Activated naive CD4-positive, alpha-beta T cell treated with anti-CD3 and anti-CD28 coated beads for 36 hours (primary cell): Measurements from ENCODE around the gene EDC3. TPM values are rescaled to one million over a fixed set of nuclear protein-coding genes. Genes with fewer than 3 reads are reported as not detected.

Experiments
- CTCF ChIA-PET: fragments of 350-600 bp; sonication (Branson Sonifier 250); formaldehyde crosslinking; loops from one replicate; lab custom pipeline; 2021; ENCODE audit warnings: antibody characterized with exemption; lab: Charles Lee
- DNase-seq: peaks from one replicate; pipeline ENCODE4 v3.0.0-alpha.2; 2020
- H3K27ac Mint-ChIP-seq: one replicate; pipeline ENCODE4 v1.8.0; 2021; ENCODE audit warnings: mild to moderate bottlenecking, mixed read lengths
- H3K27me3 Mint-ChIP-seq: one replicate; pipeline ENCODE4 v1.8.0; 2021; ENCODE audit warnings: low read depth, mixed read lengths
- H3K36me3 Mint-ChIP-seq: one replicate; pipeline ENCODE4 v1.8.0; 2021; ENCODE audit warnings: low read depth, mixed read lengths
- H3K4me1 Mint-ChIP-seq: one replicate; pipeline ENCODE4 v1.8.0; 2021; ENCODE audit warnings: low read depth, mixed read lengths
- H3K4me3 Mint-ChIP-seq: one replicate; pipeline ENCODE4 v1.8.0; 2021; ENCODE audit warnings: mild to moderate bottlenecking, moderate library complexity, mixed read lengths
- H3K9me3 Mint-ChIP-seq: one replicate; pipeline ENCODE4 v1.8.0; 2021; ENCODE audit warnings: mixed read lengths
- intact Hi-C: fragments of 100-400 bp; cut with micrococcal nuclease; formaldehyde crosslinking; loops from one replicate; pipeline ENCODE4 v1.15.1; 2023
- total RNA-seq, 2 experiments: library from RNA; stranded (reverse); gene quantifications; one replicate each; pipeline ENCODE4 v1.2.3, GENCODE V29; 2021

Gene EDC3
- total RNA-seq, 2 experiments from 2014 or later: 33.8 to 37.8 TPM

DNA sequence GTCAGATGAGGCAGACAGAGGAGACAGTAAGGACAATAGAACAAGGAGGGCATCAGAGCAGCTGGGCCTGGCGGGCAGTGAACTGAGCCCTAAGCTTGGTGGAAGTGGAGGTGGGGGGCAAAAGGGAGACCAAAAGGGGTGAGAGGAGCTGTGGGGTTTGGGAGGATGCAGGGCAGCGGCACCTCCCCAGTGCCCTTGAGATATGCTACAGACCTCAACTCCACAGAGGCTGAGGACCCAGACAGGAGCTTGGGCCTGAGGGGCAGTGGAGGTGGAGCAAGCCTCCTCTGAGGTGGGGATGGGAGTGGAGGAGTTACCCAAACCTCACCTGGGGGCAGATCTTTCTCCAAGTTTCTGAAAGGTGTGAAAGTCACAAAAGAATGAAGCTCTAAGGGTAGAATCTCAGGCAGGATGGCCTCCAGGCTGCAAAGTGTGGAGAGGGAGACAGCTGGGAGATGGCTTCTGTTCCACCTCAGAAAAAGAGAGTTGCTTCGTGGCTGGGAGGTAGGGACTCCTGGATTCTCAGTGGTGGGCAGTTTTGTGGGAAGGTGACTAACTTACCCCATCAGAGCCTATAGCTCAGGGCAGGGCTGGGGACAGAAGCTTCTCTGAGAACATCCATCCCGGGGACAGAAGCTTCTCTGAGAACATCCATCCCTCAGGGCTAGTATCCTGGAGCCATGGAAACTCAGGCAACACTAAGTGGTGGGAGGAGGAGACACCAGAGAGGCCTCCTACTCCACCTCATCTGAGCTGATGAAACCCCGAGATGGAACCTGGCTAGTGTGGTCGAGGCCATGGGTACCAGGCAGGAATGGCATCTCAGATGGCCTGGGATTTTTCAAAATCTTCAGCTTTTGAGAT, 82.5 kb downstream of the EDC3 start:
- Mint-ChIP-seq H3K4me1 (peaks cover 20% of the 10 kb centered on the region), H3K9me3 (no peaks in the 10 kb centered on the region), H3K4me3 (peak overlapping the region; percentile 1), H3K27ac (no peak overlapping the region), H3K36me3 (no peaks in the 10 kb centered on the region), H3K27me3 (no peaks in the 10 kb centered on the region)
- CTCF ChIA-PET: interaction anchor here (0.6 to 1.5 kb wide), 5 partner anchors 19 to 564 kb away, joined by 3 to 6 read pairs (median 5); no protein-coding TSS in a partner anchor
- intact Hi-C loops: no loop called here
- no peak for DNase-seq

DNA sequence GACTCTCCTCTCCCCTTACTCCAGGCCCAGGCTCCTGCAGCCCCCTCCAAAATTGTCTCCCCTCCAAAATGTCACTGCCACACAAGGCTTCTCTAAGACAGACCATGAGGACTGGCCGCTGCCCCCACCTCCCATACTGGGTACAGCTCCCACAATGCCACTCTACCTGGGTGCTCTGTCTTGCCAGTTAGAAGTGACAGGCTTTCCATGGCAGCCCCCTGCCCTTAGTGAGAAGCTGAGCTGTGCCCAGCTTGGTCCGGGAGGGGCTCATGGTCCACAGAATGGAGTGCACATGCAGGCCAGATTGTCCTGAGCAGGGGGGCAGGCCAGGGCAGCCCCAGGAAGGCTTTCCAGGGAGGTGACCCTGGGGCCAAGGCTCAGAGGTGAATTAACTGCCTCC, 83.1 kb downstream of the EDC3 start:
- intact Hi-C loops: no loop called here
- H3K4me1 Mint-ChIP-seq: peaks cover 13% of the 10 kb centered on the region
- H3K36me3 Mint-ChIP-seq: no peaks in the 10 kb centered on the region
- H3K27ac Mint-ChIP-seq: no peak overlapping the region
- CTCF ChIA-PET: interaction anchor here (0.6 to 1.5 kb wide), 3 partner anchors 70 to 228 kb away, joined by 3 to 5 read pairs (median 3); no protein-coding TSS in a partner anchor
- H3K9me3 Mint-ChIP-seq: no peaks in the 10 kb centered on the region
- H3K4me3 Mint-ChIP-seq: peak overlapping the region; percentile 1
- no peaks in the 10 kb centered on the region for H3K27me3 Mint-ChIP-seq
- no peak for DNase-seq

DNA sequence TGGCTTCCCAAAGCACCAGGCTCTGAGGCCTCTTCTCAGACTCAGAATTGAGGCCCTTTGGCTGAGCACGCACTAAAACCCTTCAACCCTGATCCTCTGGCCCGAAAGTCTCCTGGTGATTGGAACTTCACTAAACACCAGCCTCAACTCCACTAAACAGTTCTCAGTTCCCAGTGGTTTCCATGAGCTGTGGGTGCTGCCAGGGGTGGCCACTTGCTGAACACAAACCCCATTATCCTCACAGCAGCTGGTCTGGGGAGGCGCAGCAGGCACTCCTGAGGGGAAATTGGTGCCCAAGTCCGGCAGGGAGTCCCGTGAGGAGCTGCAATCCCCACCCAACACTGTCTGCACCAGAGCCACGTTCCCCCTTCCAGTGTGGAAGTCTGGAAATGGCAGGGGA, 84.0 kb downstream of the EDC3 start:
- H3K4me1 Mint-ChIP-seq: peaks cover 5% of the 10 kb centered on the region
- H3K27me3 Mint-ChIP-seq: no peaks in the 10 kb centered on the region

DNA sequence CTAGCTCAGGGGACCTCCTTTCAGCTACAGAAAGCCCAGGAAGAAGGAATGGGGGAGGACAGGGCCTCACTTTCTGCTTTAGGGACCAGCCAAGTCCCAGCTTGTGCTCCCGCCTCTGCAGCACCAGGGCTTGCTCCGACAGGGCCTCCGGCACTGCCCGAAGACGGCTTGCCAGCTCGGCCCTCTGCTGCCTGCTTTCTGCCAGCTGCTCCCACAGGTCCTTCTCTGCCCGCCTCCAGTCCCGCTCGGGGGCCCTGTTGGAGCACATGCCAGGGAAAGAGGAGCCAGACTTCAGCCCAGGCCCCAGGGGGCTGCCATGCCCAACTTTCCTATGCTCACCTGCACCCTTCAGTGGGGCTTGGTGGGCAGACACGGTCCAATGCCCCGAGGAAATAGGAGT, 84.5 kb downstream of the EDC3 start:
- CTCF ChIA-PET: interaction anchor here (0.8 to 1.2 kb wide), 3 partner anchors 63 to 239 kb away, joined by 3 read pairs; no protein-coding TSS in a partner anchor
- Mint-ChIP-seq H3K27me3 (no peaks in the 10 kb centered on the region), H3K9me3 (no peaks in the 10 kb centered on the region), H3K4me1 (peaks cover under 1% of the 10 kb centered on the region), H3K36me3 (no peaks in the 10 kb centered on the region), H3K27ac (no peak overlapping the region), H3K4me3 (no peak overlapping the region)
- intact Hi-C loops: no loop called here
- DNase-seq: no peak

More for the DNA sequence above, 84.0 kb downstream of the EDC3 start:
- no peaks in the 10 kb centered on the region for H3K9me3 Mint-ChIP-seq
- H3K27ac Mint-ChIP-seq: no peak overlapping the region
- DNase-seq: no peak
- CTCF ChIA-PET: interaction anchor here (0.8 to 1.5 kb wide), 4 partner anchors 64 to 236 kb away, joined by 3 to 5 read pairs (median 3); no protein-coding TSS in a partner anchor
- no peak overlapping the region for H3K4me3 Mint-ChIP-seq
- intact Hi-C loops: no loop called here
- H3K36me3 Mint-ChIP-seq: no peaks in the 10 kb centered on the region

DNA sequence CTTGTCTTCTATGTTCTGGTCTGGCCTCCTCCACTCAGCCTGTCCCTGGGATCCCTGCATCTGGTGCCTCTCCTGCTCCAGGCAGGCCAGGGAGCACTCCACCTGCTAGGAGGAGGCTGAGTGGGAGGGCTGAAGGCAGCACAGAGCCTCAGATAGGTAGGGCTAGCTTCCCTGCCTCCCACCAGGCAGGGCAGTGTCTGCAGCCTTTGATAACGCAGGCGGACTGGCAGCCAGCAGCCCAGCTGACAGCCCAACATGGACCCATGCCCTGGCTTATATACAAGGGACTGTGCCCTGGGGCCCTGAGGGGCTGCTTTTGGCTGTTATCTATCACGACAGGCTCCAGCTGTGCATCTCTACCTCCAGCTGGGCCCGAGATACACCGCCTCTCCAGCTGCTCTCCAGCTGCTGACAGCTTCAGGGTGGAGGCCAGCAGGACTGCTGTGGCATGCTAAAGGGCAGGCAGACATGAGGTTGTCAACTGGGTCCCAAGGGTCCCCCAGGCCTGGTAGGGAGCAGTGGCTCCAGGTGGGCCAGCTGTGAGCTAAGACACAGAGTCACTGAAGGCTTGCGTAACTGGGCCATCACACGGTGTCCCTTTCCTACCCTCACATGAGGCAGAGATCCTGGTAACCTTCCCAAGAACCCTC, 85.4 kb downstream of the EDC3 start:
- Mint-ChIP-seq H3K4me1 (no peaks in the 10 kb centered on the region), H3K4me3 (no peak overlapping the region), H3K27me3 (no peaks in the 10 kb centered on the region), H3K36me3 (no peaks in the 10 kb centered on the region), H3K27ac (no peak overlapping the region), H3K9me3 (no peaks in the 10 kb centered on the region)
- CTCF ChIA-PET: interaction anchor here (0.8 to 1.1 kb wide), 2 partner anchors 62 to 238 kb away, joined by 3 read pairs; no protein-coding TSS in a partner anchor
- no peak for DNase-seq
- intact Hi-C loops: no loop called here

DNA sequence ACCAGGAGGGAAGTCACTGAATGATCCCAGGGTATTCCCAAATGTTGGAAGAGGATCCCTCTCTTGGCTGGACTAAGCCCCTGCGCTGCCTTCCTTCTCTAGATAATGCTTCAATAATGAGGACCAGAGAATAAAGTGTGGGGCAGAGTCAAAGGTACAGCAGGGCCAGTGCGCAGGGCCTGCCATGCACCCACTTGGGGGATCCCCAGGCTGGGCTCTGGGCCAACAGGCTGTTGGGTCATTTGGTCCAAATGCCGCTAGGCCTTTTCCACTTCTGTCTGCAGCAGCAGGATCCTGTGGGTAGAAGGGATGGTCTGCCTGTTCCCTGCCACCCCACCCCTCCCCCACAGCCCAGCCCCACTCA, 85.9 kb downstream of the EDC3 start:
- Mint-ChIP-seq H3K4me3 (no peak overlapping the region), H3K36me3 (no peaks in the 10 kb centered on the region), H3K4me1 (no peaks in the 10 kb centered on the region), H3K9me3 (no peaks in the 10 kb centered on the region), H3K27ac (no peak overlapping the region), H3K27me3 (no peaks in the 10 kb centered on the region)
- no peak for DNase-seq
- CTCF ChIA-PET: no interaction called here
- intact Hi-C loops: no loop called here

DNA sequence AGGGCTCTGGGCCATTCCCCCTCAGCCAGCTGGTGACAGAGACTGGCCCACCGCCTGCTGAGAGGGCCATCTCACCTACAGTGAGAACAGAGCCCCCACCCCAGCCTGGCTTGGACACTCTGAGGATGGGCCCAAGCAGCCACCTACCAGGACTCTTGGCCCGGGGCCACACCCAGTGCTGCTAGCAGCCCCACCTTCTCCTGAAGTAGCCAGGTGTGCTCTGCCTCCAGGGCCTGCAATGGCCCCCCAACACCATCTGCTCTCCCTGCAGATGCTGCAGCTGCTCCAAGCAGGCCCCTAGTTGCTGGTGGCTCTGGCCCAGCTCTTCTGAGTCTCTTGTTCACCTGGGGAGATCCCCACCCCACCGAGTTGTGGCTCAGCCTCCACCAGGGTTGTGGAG, 87.0 kb downstream of the EDC3 start:
- Mint-ChIP-seq H3K27ac (no peak overlapping the region), H3K27me3 (no peaks in the 10 kb centered on the region), H3K4me3 (no peak overlapping the region), H3K9me3 (no peaks in the 10 kb centered on the region), H3K4me1 (no peaks in the 10 kb centered on the region), H3K36me3 (no peaks in the 10 kb centered on the region)
- intact Hi-C loops: no loop called here
- CTCF ChIA-PET: no interaction called here
- no peak for DNase-seq

DNA sequence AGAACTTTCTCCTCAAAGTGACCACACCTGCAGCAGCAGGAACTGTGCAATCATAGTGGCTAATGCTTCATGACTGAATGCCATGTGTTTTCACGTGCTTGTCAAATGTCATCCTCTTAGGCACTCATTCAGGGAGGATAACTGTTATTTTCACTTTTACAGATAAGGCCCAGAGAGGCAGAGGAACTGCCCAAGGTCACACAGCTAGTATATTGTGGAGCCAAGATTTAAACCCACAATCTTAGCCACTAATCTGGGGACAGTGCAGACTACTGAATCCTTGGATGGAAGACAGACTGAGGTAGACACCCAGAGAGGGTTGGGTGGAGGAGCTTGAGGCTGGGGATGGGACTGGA, 90.1 kb downstream of the EDC3 start:
- Mint-ChIP-seq H3K27ac (no peak overlapping the region), H3K36me3 (no peaks in the 10 kb centered on the region), H3K9me3 (no peaks in the 10 kb centered on the region), H3K4me1 (no peaks in the 10 kb centered on the region), H3K27me3 (no peaks in the 10 kb centered on the region), H3K4me3 (no peak overlapping the region)
- no peak for DNase-seq
- CTCF ChIA-PET: interaction anchor here (1.0 kb wide), 1 partner anchor 16 kb away, joined by 3 read pairs; no protein-coding TSS in a partner anchor
- intact Hi-C loops: no loop called here

DNA sequence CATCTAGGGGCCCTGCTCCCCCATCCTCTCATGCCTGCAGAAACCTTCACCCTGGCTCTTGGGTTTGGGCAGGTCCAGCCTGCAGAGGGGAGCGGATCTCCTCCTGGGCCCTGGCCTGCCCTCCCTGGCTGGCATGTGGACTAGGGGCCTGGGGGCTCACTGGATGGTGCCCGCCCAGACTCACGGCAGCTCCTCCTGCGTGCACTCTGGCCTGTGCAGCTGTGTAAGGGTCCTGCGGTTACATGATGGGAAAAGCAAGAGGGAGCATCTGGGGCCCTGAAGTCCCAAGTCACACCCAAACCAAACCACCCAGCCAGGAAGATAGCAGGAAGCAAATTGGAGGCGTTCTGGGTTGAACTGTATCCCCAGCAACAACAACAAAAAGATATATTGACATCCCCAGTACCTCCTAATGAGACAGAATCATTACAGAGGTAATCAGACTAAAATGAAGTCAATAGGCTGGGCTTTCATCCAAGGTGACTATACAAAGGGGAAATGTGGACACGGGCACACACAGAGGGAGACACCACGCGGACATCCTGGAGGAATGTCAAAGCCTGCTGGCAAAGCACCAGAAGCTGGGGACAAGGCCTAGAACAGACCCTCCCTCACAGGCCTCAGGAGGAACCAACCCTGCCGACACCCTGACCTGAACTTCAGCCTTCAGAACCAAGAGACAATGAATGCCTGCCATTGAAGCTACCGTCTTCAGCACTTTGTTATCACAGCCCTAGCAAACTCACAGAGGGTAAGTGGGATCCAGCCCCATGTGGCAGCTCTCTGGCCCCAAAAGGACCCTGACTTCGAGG, 90.6 kb downstream of the EDC3 start:
- DNase-seq: no peak
- Mint-ChIP-seq H3K4me1 (no peaks in the 10 kb centered on the region), H3K27ac (no peak overlapping the region), H3K36me3 (no peaks in the 10 kb centered on the region), H3K4me3 (no peak overlapping the region), H3K9me3 (no peaks in the 10 kb centered on the region), H3K27me3 (no peaks in the 10 kb centered on the region)
- intact Hi-C loops: no loop called here
- CTCF ChIA-PET: interaction anchor here (1.0 kb wide), 1 partner anchor 16 kb away, joined by 3 read pairs; no protein-coding TSS in a partner anchor

DNA sequence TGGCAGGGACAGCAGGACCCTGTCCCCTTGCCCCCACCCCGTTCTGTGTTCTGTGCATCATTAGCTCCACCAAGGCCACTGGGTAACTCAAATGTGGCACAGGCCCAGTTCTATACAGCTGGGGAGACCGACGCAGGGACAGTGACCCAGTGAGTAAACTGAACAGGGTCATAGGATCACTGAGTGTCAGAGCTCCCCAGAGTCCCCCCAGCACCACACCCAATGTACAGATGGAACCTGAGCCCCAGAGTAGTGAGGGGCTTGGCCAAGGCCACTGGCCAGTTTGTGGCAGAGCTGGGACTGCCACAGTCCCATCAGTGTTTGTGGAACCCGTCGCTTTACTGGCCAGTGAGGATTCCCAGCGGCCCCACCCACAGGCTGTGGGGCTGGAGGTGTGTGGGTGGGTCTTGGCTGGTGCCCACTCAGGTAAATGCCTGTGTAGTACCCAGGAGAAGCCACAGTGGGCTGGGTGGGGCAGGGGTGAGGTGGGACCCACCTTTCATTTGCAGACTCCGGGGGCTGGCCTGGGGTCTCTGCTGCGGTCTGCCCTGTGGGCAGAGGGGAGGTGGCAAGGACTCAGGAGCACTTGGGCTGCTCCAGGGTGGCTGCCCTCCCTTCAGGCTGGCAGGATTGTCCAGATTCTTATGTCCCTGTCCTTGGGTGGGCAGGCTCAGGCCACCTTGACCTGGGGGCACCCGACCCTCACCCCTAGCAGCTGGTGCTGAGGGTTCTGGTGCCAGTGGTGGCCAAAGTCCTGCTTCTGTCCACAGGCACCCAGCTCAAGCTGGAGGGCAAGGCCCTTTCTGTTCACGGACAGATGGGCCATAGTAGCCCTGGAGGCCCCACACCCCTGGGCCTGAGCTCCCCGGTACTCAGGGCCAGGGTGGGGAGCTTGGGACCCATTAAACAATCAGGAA, 91.8 kb downstream of the EDC3 start:
- Mint-ChIP-seq H3K4me1 (peaks cover 6% of the 10 kb centered on the region), H3K27me3 (no peaks in the 10 kb centered on the region), H3K9me3 (no peaks in the 10 kb centered on the region), H3K27ac (no peak overlapping the region), H3K36me3 (no peaks in the 10 kb centered on the region), H3K4me3 (no peak overlapping the region)
- CTCF ChIA-PET: no interaction called here
- no peak for DNase-seq
- intact Hi-C loops: no loop called here

DNA sequence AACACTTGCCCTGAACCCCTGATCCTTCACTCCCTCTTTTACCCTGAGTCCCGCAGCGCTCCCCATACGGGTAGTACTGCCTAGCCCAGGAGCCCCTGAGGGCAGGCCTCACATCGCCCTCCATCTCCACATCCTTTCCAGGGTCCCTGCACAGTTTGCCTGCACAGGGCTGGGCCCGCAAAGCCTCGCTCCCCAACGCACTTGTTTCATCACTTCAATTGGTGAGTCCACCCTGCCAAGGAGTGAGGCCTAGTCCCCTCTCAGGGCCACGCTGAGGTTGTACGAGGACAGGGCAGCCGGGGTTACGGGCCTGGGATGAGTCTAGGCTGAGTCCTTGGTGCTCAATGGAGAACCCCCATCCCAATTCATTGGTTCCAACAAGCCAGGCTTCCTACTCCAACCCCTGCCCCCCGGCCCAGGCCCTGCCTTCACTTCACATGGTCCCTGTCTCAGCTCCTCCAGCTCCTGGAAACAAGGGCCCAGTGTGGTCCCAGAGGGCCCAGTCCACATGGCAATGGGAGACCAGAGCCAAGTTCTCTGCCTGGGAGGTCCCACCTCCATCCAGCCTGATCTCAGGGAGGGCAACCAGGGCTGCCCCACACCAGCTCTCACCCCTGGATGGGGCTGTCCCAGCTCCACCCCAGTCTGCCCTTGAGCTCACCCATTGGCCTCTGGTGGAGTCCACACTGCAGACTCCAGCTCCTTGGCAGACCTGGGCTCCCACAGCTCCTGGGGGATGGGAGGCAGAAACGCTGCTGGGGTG, 92.6 kb downstream of the EDC3 start:
- Mint-ChIP-seq H3K36me3 (peaks cover 5% of the 10 kb centered on the region), H3K4me1 (peaks cover 15% of the 10 kb centered on the region), H3K4me3 (no peak overlapping the region), H3K27ac (no peak overlapping the region), H3K27me3 (no peaks in the 10 kb centered on the region), H3K9me3 (no peaks in the 10 kb centered on the region)
- CTCF ChIA-PET: interaction anchor here (1.4 kb wide), 1 partner anchor 123 kb away, joined by 3 read pairs; no protein-coding TSS in a partner anchor
- DNase-seq: no peak
- intact Hi-C loops: no loop called here
